ENCODE data around the gene PRKN. TPM values are rescaled to one million over a fixed set of nuclear protein-coding genes. Genes with fewer than 3 reads are reported as not detected.

The PRKN gene
- total and polyA plus RNA-seq, 9 donors = 3.0 to 15.0 (median 9.2) TPM

DNA sequence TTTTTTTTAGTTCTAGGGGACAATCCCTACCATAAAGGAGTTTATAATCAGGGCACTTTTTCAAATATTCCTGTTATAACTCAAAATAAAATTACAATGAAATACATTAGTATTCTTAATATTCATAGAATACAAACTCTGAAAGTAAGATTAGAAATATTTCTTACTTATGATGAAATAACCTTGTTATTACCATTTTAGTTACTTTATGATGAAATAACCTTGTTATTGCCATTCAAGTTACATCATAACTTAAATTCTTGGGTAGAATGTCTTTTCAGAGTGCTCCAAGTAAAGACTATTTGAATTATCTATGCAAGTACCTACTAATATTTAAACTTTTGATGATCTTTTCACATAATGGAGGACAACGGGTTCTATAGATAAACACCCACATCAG, 43.4 kb upstream of the PRKN start:
- Histone ChIP-seq H3K4me3 (no peak overlapping the region), H3K36me3 (no peaks in the 10 kb centered on the region), H3K27me3 (no peaks in the 10 kb centered on the region), H3K4me1 (ENCODE audit: insufficient read depth) (no peaks in the 10 kb centered on the region), H3K9me3 (no peaks in the 10 kb centered on the region), H3K27ac (no peak overlapping the region)
- WGBS, 3 donors = 79 to 93% (median 92%) methylated on average over 1 of the region's 1 CpG
- intact Hi-C loops (cut with DNase I) = no loop called here
- TF ChIP-seq, protein P1, sequence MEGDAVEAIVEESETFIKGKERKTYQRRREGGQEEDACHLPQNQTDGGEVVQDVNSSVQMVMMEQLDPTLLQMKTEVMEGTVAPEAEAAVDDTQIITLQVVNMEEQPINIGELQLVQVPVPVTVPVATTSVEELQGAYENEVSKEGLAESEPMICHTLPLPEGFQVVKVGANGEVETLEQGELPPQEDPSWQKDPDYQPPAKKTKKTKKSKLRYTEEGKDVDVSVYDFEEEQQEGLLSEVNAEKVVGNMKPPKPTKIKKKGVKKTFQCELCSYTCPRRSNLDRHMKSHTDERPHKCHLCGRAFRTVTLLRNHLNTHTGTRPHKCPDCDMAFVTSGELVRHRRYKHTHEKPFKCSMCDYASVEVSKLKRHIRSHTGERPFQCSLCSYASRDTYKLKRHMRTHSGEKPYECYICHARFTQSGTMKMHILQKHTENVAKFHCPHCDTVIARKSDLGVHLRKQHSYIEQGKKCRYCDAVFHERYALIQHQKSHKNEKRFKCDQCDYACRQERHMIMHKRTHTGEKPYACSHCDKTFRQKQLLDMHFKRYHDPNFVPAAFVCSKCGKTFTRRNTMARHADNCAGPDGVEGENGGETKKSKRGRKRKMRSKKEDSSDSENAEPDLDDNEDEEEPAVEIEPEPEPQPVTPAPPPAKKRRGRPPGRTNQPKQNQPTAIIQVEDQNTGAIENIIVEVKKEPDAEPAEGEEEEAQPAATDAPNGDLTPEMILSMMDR (IDR thresholded peaks at IDR 0.05) = no peak
- no peak for TF ChIP-seq EP300 (IDR thresholded peaks at IDR 0.05)
- no peak for TF ChIP-seq POLR2A (IDR thresholded peaks at IDR 0.05)
- no peak for DNase-seq

DNA sequence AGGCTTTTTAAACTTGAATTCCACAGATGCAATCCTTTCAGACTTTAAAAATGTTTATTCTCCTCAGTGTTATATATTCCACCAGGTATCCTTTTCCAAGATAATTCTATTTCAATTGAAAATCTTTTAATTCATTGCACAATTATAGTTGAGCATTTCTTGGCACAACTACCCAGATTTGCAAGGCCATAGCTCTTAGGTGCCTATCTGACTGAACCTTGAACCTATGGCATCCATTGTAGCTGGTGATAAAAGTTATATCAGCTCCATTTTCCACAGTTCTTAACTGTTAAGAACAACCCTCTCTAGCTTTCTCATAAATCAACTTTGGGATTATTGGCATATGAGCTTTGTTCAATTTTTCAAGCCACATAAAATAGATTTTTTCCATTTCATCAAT, 42.6 kb upstream of the PRKN start:
- H3K4me1 ChIP-seq (ENCODE audit: insufficient read depth) = no peaks in the 10 kb centered on the region
- no peak overlapping the region for H3K27ac ChIP-seq
- no peaks in the 10 kb centered on the region for H3K27me3 ChIP-seq

DNA sequence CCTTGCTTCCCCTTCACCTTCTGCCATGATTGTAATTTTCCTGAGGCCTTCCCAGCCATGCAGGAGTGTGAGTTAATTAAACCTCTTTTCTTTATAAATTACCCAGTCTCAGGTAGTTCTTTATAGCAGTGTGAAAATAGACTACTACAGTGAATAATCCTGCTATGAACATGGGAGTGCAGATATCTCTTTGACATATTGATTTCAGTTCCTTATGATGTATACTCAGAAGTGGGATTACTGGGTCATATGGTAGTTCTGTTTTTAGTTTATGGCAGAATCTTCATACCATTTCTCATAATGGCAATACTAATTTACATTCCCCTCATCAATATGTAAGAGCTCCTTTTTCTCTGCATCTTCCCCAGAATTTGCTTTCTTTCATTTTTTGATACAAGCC, 26.2 kb upstream of the PRKN start:
- H3K9me3 ChIP-seq = no peaks in the 10 kb centered on the region
- no peaks in the 10 kb centered on the region for H3K27me3 ChIP-seq

More for the DNA sequence above, 42.6 kb upstream of the PRKN start:
- Histone ChIP-seq H3K36me3 (no peaks in the 10 kb centered on the region), H3K9me3 (no peaks in the 10 kb centered on the region), H3K4me3 (no peak overlapping the region)
- no peak for TF ChIP-seq EP300 (IDR thresholded peaks at IDR 0.05)
- no peak for TF ChIP-seq POLR2A (IDR thresholded peaks at IDR 0.05)
- TF ChIP-seq, protein P1 (IDR thresholded peaks at IDR 0.05) = no peak
- intact Hi-C loops (cut with DNase I) = no loop called here
- DNase-seq = no peak

DNA sequence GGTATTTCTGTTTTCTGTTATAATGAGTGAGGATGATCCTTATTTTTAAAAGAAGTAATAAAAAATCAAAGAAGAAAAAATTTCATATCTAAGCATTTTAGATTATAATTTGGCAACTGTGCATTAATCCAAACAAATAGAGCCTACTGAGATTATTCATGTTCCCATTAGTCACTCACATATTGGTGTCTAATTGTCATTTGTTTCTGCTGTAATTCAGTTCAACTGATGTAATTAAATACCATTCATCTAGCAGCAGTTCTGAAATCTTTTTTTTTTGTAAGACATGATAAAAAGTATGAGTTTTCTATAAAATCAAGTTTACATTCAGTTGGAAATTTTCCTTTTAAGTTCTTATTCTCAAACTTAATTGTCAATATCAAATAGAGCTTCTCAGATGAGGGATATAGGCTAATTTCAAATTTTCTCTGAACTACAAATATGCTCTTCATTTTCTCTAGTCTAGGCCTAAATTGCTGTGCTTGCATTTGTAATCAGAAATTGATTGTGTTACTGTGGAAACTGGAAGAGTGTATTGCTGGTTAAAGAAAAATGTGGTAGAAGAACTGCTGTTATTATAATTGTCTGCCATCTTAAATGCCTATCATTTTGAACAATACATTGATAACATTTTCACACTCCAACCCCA, 23.8 kb upstream of the PRKN start:
- Histone ChIP-seq H3K4me1 (ENCODE audit: insufficient read depth) (no peaks in the 10 kb centered on the region), H3K27ac (no peak overlapping the region), H3K4me3 (no peak overlapping the region), H3K9me3 (no peaks in the 10 kb centered on the region), H3K27me3 (no peaks in the 10 kb centered on the region), H3K36me3 (no peaks in the 10 kb centered on the region)
- intact Hi-C loops (cut with DNase I) = no loop called here
- no peak for DNase-seq
- TF ChIP-seq EP300 (IDR thresholded peaks at IDR 0.05) (no peak), POLR2A (IDR thresholded peaks at IDR 0.05) (no peak)
- TF ChIP-seq, protein P1 (IDR thresholded peaks at IDR 0.05) = no peak

More for the DNA sequence above, 26.2 kb upstream of the PRKN start:
- TF ChIP-seq, protein P1 (IDR thresholded peaks at IDR 0.05) = no peak
- TF ChIP-seq POLR2A (IDR thresholded peaks at IDR 0.05) (no peak), EP300 (IDR thresholded peaks at IDR 0.05) (no peak)
- Histone ChIP-seq H3K27ac (no peak overlapping the region), H3K4me1 (ENCODE audit: insufficient read depth) (no peaks in the 10 kb centered on the region), H3K36me3 (no peaks in the 10 kb centered on the region), H3K4me3 (no peak overlapping the region)
- intact Hi-C loops (cut with DNase I) = no loop called here
- no peak for DNase-seq
